GM18870 (cell line): ENCODE measurements around the gene FAN1.

Experiments
- ATAC-seq: cut with Tn5 transposase; IDR thresholded peaks from one replicate; pipeline ENCODE4 v1.9.1; 2021; ENCODE audit warnings: moderate library complexity; ENCODE audit not compliant: unreplicated experiment

FAN1 gene

GRCh38 chr15:30919877-30920550, 16.3 kb downstream of the FAN1 start:
- no peak for ATAC-seq

- no peak for ATAC-seq
Measured at GRCh38 chr15:30921106-30921505, 17.4 kb downstream of the FAN1 start.

- no peak for ATAC-seq
Measured at GRCh38 chr15:30921781-30922479, 18.2 kb downstream of the FAN1 start.

GRCh38 chr15:30922480-30923311, 19.0 kb downstream of the FAN1 start:
- no peak for ATAC-seq

GRCh38 chr15:30923429-30923828, 19.7 kb downstream of the FAN1 start:
- ATAC-seq, result no peak

- ATAC-seq, result no peak
Measured at GRCh38 chr15:30924353-30924752, 20.6 kb downstream of the FAN1 start.

- no peak for ATAC-seq
Measured at GRCh38 chr15:30925686-30926085, 22.0 kb downstream of the FAN1 start.

- ATAC-seq, result no peak
Measured at GRCh38 chr15:30926161-30926560, 22.4 kb downstream of the FAN1 start.

- no peak for ATAC-seq
Measured at GRCh38 chr15:30927148-30927761, 23.5 kb downstream of the FAN1 start.

- no peak for ATAC-seq
Measured at GRCh38 chr15:30928076-30928475, 24.4 kb downstream of the FAN1 start.

GRCh38 chr15:30929064-30929669, 25.5 kb downstream of the FAN1 start:
- no peak for ATAC-seq

- ATAC-seq, result no peak
Measured at GRCh38 chr15:30929982-30930381, 26.3 kb downstream of the FAN1 start.

GRCh38 chr15:30930422-30930821, 26.7 kb downstream of the FAN1 start:
- ATAC-seq, result no peak

GRCh38 chr15:30933293-30933692, 29.6 kb downstream of the FAN1 start:
- no peak for ATAC-seq

GRCh38 chr15:30939161-30939560, 35.4 kb downstream of the FAN1 start:
- ATAC-seq, result no peak

GRCh38 chr15:30940359-30940758, 36.6 kb downstream of the FAN1 start:
- ATAC-seq, result no peak

- no peak for ATAC-seq
Measured at GRCh38 chr15:30941520-30941919, 37.8 kb downstream of the FAN1 start.

- no peak for ATAC-seq
Measured at GRCh38 chr15:30943654-30944335, 40.1 kb downstream of the FAN1 start.

GRCh38 chr15:30953183-30953582, 49.5 kb downstream of the FAN1 start:
- ATAC-seq, result no peak

GRCh38 chr15:30953731-30954378, 50.1 kb downstream of the FAN1 start:
- no peak for ATAC-seq
